ENCODE data around the gene FTCD.
"Not testable (repeated sequence)": the region's sequence is repeated elsewhere in the genome, so short reads cannot be mapped to it uniquely, and the experiment has no call there.

Gene FTCD

GRCh38 chr21:46180778-46181391 is 25.5 kb upstream of the FTCD start:
- no peak for TF ChIP-seq CTCF (IDR thresholded peaks at IDR 0.05; ENCODE audit: low read depth, low read length)
- no peak for DNase-seq (ENCODE audit: extremely low read depth, low read depth)

- no peak for TF ChIP-seq CTCF (IDR thresholded peaks at IDR 0.05; ENCODE audit: low read depth, low read length)
- no peak for DNase-seq (ENCODE audit: extremely low read depth, low read depth)
Measured at GRCh38 chr21:46180079-46180722, 24.8 kb upstream of the FTCD start.

- TF ChIP-seq CTCF (IDR thresholded peaks at IDR 0.05; ENCODE audit: low read depth, low read length): no peak
- no peak for DNase-seq (ENCODE audit: extremely low read depth, low read depth)
Measured at GRCh38 chr21:46179708-46180078, 24.3 kb upstream of the FTCD start.

GRCh38 chr21:46178961-46179360 is 23.6 kb upstream of the FTCD start:
- no peak for TF ChIP-seq CTCF (IDR thresholded peaks at IDR 0.05; ENCODE audit: low read depth, low read length)
- DNase-seq (ENCODE audit: extremely low read depth, low read depth): no peak

GRCh38 chr21:46176443-46177129 is 21.2 kb upstream of the FTCD start:
- not testable (repeated sequence) for DNase-seq (ENCODE audit: extremely low read depth, low read depth)

- DNase-seq (ENCODE audit: extremely low read depth, low read depth): no peak
Measured at GRCh38 chr21:46173573-46173972, 18.2 kb upstream of the FTCD start.

GRCh38 chr21:46172863-46173528 is 17.6 kb upstream of the FTCD start:
- TF ChIP-seq CTCF (IDR thresholded peaks at IDR 0.05; ENCODE audit: low read depth, low read length): no peak
- no peak for DNase-seq (ENCODE audit: extremely low read depth, low read depth)

More at GRCh38 chr21:46173573-46173972, 18.2 kb upstream of the FTCD start:
- TF ChIP-seq CTCF (IDR thresholded peaks at IDR 0.05; ENCODE audit: low read depth, low read length): no peak

Measured in AG09319 (cell line).